A549 (cell line): Measurements from ENCODE around the gene SERPINB2. TPM values are rescaled to one million over a fixed set of nuclear protein-coding genes. Genes with fewer than 3 reads are reported as not detected.

Experiments
- ATAC-seq, 2 experiments: fragments of 200-7000 bp in 1 of 2; fragments of >200 bp in 1 of 2; cut with Nextera tagmentation in 1 of 2; cut with Tn5 transposase in 1 of 2; 3 replicates each; pipeline versions ENCODE4 v1.8.0 to v1.9.1; 2018 to 2020; ENCODE audit warnings: mild to moderate bottlenecking in 1 of 2, moderate library complexity in 1 of 2
- CTCF ChIA-PET: fragments of 300-600 bp; sonication (Branson Sonifier 250); formaldehyde crosslinking; extraction: SDS; loops from one replicate; lab custom pipeline; 2021; ENCODE audit warnings: antibody characterized with exemption, inconsistent platforms; lab: Yijun Ruan, JAX
- POLR2A ChIA-PET: fragments of 350-600 bp; formaldehyde crosslinking; extraction: SDS; loops from one replicate; lab custom pipeline; 2021; ENCODE audit warnings: antibody characterized with exemption, inconsistent platforms; lab: Yijun Ruan, JAX
- DNase-seq, 2 experiments: peaks; one replicate each; pipeline versions ENCODE4 v3.0.0 to v3.0.0-alpha.2; 2011 to 2016; ENCODE audit warnings: low read depth in 1 of 2, low spot score in 1 of 2
- FAIRE-seq: peaks from 2 replicates; lab custom pipeline; 2011; peaks lifted over from hg19 to GRCh38; lab: Jason Lieb, UNC
- H3K27ac ChIP-seq, 2 experiments: fragments of >200 bp; sonication (Bioruptor Twin); formaldehyde crosslinking; 3 replicates each; pipeline ENCODE4 v1.5.1; 2016 to 2017
- H3K4me1 ChIP-seq: fragments of >200 bp; sonication (Bioruptor Twin); formaldehyde crosslinking; 3 replicates; pipeline ENCODE4 v1.6.1; 2016
- H3K4me2 ChIP-seq: fragments of >200 bp; sonication (Bioruptor Twin); formaldehyde crosslinking; 3 replicates; pipeline ENCODE4 v1.6.1; 2016
- H3K4me3 ChIP-seq: fragments of >200 bp; sonication (Bioruptor Twin); formaldehyde crosslinking; 3 replicates; pipeline ENCODE4 v1.5.1; 2016
- H3K9me3 ChIP-seq: fragments of >200 bp; sonication (Bioruptor Twin); formaldehyde crosslinking; 3 replicates; pipeline ENCODE4 v1.6.1; 2016
- BHLHE40 ChIP-seq: IDR thresholded peaks from 2 replicates; pipeline ENCODE4 v1.6.1; 2012; ENCODE audit warnings: low read depth, low read length, inconsistent platforms
- CEBPB ChIP-seq, 2 experiments: fragments of >200 bp in 1 of 2; sonication (Bioruptor Twin) in 1 of 2; formaldehyde crosslinking in 1 of 2; IDR thresholded peaks; 2 replicates each; pipeline ENCODE4 v1.6.1; 2012 to 2016
- CHD2 ChIP-seq: fragments of 150-350 bp; IDR thresholded peaks from 2 replicates; pipeline ENCODE4 v1.6.1; 2014; ENCODE audit warnings: low read length; ENCODE audit not compliant: partially characterized antibody
- CHD4 ChIP-seq: fragments of 200-600 bp; sonication (generic); IDR thresholded peaks from 2 replicates; pipeline ENCODE4 v1.6.1; 2016; ENCODE audit warnings: antibody characterized with exemption, mild to moderate bottlenecking, borderline replicate concordance
- CTCF ChIP-seq: fragments of >200 bp; sonication (Bioruptor Twin); formaldehyde crosslinking; IDR thresholded peaks from 3 replicates; pipeline ENCODE4 v1.5.1; 2016
- EHMT2 ChIP-seq: fragments of 200-600 bp; sonication (generic); IDR thresholded peaks from 2 replicates; pipeline ENCODE4 v1.6.1; 2016; ENCODE audit warnings: antibody characterized with exemption, low read depth, mild to moderate bottlenecking, moderate library complexity
- ELK1 ChIP-seq: fragments of 150-350 bp; IDR thresholded peaks from 2 replicates; pipeline ENCODE4 v1.6.1; 2014; ENCODE audit warnings: low read depth, mild to moderate bottlenecking, low read length
- FOSB ChIP-seq: fragments of 250-450 bp; sonication (Bioruptor Pico); IDR thresholded peaks from 2 replicates; pipeline ENCODE4 v1.5.0; 2020; ENCODE audit warnings: mild to moderate bottlenecking, moderate library complexity
- FOXS1 ChIP-seq: fragments of 250-450 bp; sonication (Bioruptor Pico); IDR thresholded peaks from 2 replicates; pipeline ENCODE4 v1.5.0; 2020; ENCODE audit warnings: mild to moderate bottlenecking, moderate library complexity
- HEYL ChIP-seq: fragments of 250-450 bp; sonication (Bioruptor Pico); IDR thresholded peaks from 2 replicates; pipeline ENCODE4 v1.8.0; 2021; ENCODE audit warnings: mild to moderate bottlenecking, moderate library complexity
- HOXA7 ChIP-seq: fragments of 250-450 bp; sonication (Bioruptor Pico); IDR thresholded peaks from 2 replicates; pipeline ENCODE4 v1.5.0; 2020; ENCODE audit warnings: mild to moderate bottlenecking, moderate library complexity
- HOXB5 ChIP-seq: fragments of 250-450 bp; sonication (Bioruptor Pico); IDR thresholded peaks from 2 replicates; pipeline ENCODE4 v1.5.0; 2020; ENCODE audit warnings: mild to moderate bottlenecking, moderate library complexity
- NFE2L2 ChIP-seq: fragments of 150-350 bp; conservative IDR thresholded peaks from 2 replicates; pipeline ENCODE4 v1.6.1; 2014; ENCODE audit warnings: low read length
- NPAS2 ChIP-seq: fragments of 250-450 bp; sonication (Bioruptor Pico); IDR thresholded peaks from 2 replicates; pipeline ENCODE4 v1.8.0; 2022; ENCODE audit warnings: mild to moderate bottlenecking, moderate library complexity, borderline replicate concordance
- POLR2A ChIP-seq: IDR thresholded peaks from 2 replicates; pipeline ENCODE4 v1.6.1; 2012; ENCODE audit warnings: mild to moderate bottlenecking, low read length
- RAD21 ChIP-seq, 2 experiments: fragments of >200 bp in 1 of 2; sonication (Bioruptor Twin) in 1 of 2; formaldehyde crosslinking in 1 of 2; IDR thresholded peaks in 1 of 2; conservative IDR thresholded peaks in 1 of 2; 2 replicates in 1 of 2; 3 replicates in 1 of 2; pipeline ENCODE4 v1.6.1; 2012 to 2018; ENCODE audit warnings: inconsistent platforms in 1 of 2
- RARB ChIP-seq: fragments of 250-450 bp; sonication (Bioruptor Pico); IDR thresholded peaks from 2 replicates; pipeline ENCODE4 v1.8.0; 2021; ENCODE audit warnings: mild to moderate bottlenecking, moderate library complexity
- RCOR1 ChIP-seq: fragments of 150-350 bp; IDR thresholded peaks from 2 replicates; pipeline ENCODE4 v1.6.1; 2014; ENCODE audit warnings: antibody characterized with exemption, low read length, low read depth
- REST ChIP-seq: fragments of 200-600 bp; sonication (generic); IDR thresholded peaks from 2 replicates; pipeline ENCODE4 v1.6.1; 2016; ENCODE audit warnings: antibody characterized with exemption, mild to moderate bottlenecking, moderate library complexity
- RFX5 ChIP-seq: fragments of 450-650 bp; IDR thresholded peaks from 2 replicates; pipeline ENCODE4 v1.7.1; 2014; ENCODE audit warnings: antibody characterized with exemption, mild to moderate bottlenecking, moderate library complexity
- RNF2 ChIP-seq: fragments of 200-600 bp; sonication (generic); IDR thresholded peaks from 2 replicates; pipeline ENCODE4 v1.6.1; 2016; ENCODE audit warnings: low read depth, mild to moderate bottlenecking, antibody characterized with exemption, moderate library complexity, borderline replicate concordance
- SMC3 ChIP-seq: fragments of >200 bp; sonication (Bioruptor Twin); formaldehyde crosslinking; IDR thresholded peaks from 3 replicates; pipeline ENCODE4 v1.6.1; 2018; ENCODE audit warnings: inconsistent platforms
- SREBF2 ChIP-seq: fragments of 450-650 bp; IDR thresholded peaks from 2 replicates; pipeline ENCODE4 v1.6.1; 2014; ENCODE audit warnings: mild to moderate bottlenecking, moderate library complexity
- TFCP2L1 ChIP-seq: fragments of 250-450 bp; sonication (Bioruptor Pico); IDR thresholded peaks from 2 replicates; pipeline ENCODE4 v1.5.0; 2021; ENCODE audit warnings: mild to moderate bottlenecking
- TP53 ChIP-seq: fragments of 250-450 bp; sonication (Bioruptor Pico); IDR thresholded peaks from 2 replicates; pipeline ENCODE4 v1.5.0; 2021; ENCODE audit warnings: mild to moderate bottlenecking, moderate library complexity
- WGBS: methylation state at CpG from one replicate; pipeline ENCODE4 v1.1.6; 2017; ENCODE audit errors: missing lambda C conversion rate; 5-methylcytosine and 5-hydroxymethylcytosine counted together
- polyA plus RNA-seq, 4 experiments: library from polyadenylated mRNA; depleted of rRNA in 3 of 4; stranded (reverse); fragments of >200 nt; fragmentation: RNase III in 1 of 4; extraction: RNeasy Plus Mini Kit Qiagen cat#74134 plus additional on column Dnase treatment in 1 of 4; gene quantifications; 2 replicates in 3 of 4; 3 replicates in 1 of 4; pipeline ENCODE4 v1.2.3, GENCODE V29; 2011 to 2017
- TF ChIP-seq, protein P1 (sequence below): IDR thresholded peaks from 2 replicates; pipeline ENCODE4 v1.6.1; 2012; ENCODE audit warnings: low read depth, borderline replicate concordance
- TF ChIP-seq, protein P2 (sequence below): IDR thresholded peaks from 2 replicates; pipeline ENCODE4 v1.6.1; 2012

SERPINB2 gene
- polyA plus RNA-seq, 2 of the 4 experiments (the other 2 are of a cell fraction): not detected

DNA sequence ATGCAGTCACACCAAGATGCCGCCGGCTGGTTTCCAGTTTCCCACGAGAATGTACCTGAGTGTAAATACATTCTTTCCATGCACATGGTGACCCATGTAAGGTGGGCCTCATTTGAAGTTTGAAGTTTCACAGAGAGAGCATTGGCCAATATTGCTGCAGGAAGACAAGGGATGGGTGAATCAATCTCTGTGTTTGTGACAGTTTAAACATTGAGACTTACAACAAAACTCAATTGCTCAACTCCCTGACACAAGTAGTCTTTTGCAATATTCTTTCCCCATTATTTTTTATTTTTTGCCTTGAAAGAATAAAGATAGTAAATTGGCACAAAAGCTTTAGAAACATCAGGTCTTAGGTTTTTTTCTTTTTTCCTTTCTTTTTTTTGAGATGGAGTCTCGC, 5.1 kb downstream of the SERPINB2 start:
- CTCF ChIA-PET: interaction anchor here (0.7 to 1.5 kb wide), 2 partner anchors 102 to 382 kb away, joined by 3 to 6 read pairs; no protein-coding TSS in a partner anchor
- TF ChIP-seq, protein P1, sequence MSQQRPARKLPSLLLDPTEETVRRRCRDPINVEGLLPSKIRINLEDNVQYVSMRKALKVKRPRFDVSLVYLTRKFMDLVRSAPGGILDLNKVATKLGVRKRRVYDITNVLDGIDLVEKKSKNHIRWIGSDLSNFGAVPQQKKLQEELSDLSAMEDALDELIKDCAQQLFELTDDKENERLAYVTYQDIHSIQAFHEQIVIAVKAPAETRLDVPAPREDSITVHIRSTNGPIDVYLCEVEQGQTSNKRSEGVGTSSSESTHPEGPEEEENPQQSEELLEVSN: no peak
- TF ChIP-seq FOXS1 (CRISPR knock-in tag) (no peak), SREBF2 (no peak), CEBPB (IDR thresholded peaks at IDR 0.05) (no peak), REST (no peak), TP53 (CRISPR knock-in tag) (no peak), BHLHE40 (no peak), ELK1 (no peak), RARB (CRISPR knock-in tag) (no peak), CTCF (no peak), POLR2A (no peak)
- no peak for DNase-seq

GRCh38 chr18:63894106-63894772, 6.7 kb downstream of the SERPINB2 start:
- no peak overlapping the region for H3K27ac ChIP-seq
- FAIRE-seq (no peak), ATAC-seq (no peak)

More for the DNA sequence above, 5.1 kb downstream of the SERPINB2 start:
- POLR2A ChIA-PET: no interaction called here
- Histone ChIP-seq H3K9me3 (no peaks in the 10 kb centered on the region), H3K4me2 (no peak overlapping the region), H3K27ac (no peak overlapping the region), H3K4me3 (no peak overlapping the region), H3K4me1 (no peaks in the 10 kb centered on the region)
- WGBS: 58% methylated on average over 4 of the region's 4 CpGs
- FAIRE-seq (no peak), ATAC-seq (no peak)

DNA sequence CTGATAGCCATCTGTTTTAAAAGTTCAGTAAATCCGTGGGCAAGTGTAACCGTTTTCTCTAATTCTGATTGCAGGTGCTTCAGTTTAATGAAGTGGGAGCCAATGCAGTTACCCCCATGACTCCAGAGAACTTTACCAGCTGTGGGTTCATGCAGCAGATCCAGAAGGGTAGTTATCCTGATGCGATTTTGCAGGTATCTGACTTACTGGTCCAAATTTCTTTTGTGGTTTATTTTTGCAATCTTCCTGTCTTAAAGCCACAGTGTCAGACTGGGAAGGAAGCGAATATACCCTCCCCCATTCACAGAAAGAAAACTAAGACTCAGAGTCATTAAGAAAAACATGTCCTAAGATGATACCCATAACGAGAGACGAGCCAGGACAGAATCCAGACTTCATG, 7.7 kb downstream of the SERPINB2 start:
- POLR2A ChIA-PET: no interaction called here
- Histone ChIP-seq H3K4me1 (no peaks in the 10 kb centered on the region), H3K27ac (no peak overlapping the region), H3K4me2 (no peak overlapping the region), H3K4me3 (no peak overlapping the region), H3K9me3 (no peaks in the 10 kb centered on the region)
- FAIRE-seq (no peak), DNase-seq (no peak)
- TF ChIP-seq HOXA7 (CRISPR knock-in tag) (no peak), RAD21 (conservative IDR thresholded peaks at IDR 0.05 in 1 of 2, IDR thresholded peaks at IDR 0.05 in 1 of 2) (no peak), SREBF2 (no peak), EHMT2 (no peak), RNF2 (no peak), SMC3 (no peak), HEYL (CRISPR knock-in tag) (no peak), NPAS2 (CRISPR knock-in tag) (no peak), CHD4 (no peak), FOSB (no peak), TFCP2L1 (no peak), RCOR1 (no peak), RFX5 (no peak), CHD2 (no peak), NFE2L2 (no peak)
- TF ChIP-seq, protein P2, sequence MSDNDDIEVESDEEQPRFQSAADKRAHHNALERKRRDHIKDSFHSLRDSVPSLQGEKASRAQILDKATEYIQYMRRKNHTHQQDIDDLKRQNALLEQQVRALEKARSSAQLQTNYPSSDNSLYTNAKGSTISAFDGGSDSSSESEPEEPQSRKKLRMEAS: no peak
- TF ChIP-seq, all 56 proteins: peak for 0
- CTCF ChIA-PET: interaction anchor here (1.5 kb wide), 1 partner anchor 15 kb away, joined by 3 read pairs; no protein-coding TSS in a partner anchor
- WGBS: 4% methylated on average over 6 of the region's 6 CpGs
- ATAC-seq: no peak

More at GRCh38 chr18:63894106-63894772, 6.7 kb downstream of the SERPINB2 start:
- CTCF ChIA-PET: interaction anchor here (1.1 to 1.5 kb wide), 3 partner anchors 16 to 101 kb away, joined by 3 to 6 read pairs (median 5); no protein-coding TSS in a partner anchor
- no peak for TF ChIP-seq HOXB5
- H3K9me3 ChIP-seq: no peaks in the 10 kb centered on the region
- POLR2A ChIA-PET: no interaction called here
- H3K4me1 ChIP-seq: no peaks in the 10 kb centered on the region
- DNase-seq: no peak
- no peak overlapping the region for H3K4me3 ChIP-seq
- WGBS: 23% methylated on average over 5 of the region's 6 CpGs
- H3K4me2 ChIP-seq: no peak overlapping the region
